Stimulated activated CD8-positive, alpha-beta memory T cell treated with anti-CD3 and anti-CD28 coated beads, Interleukin-4, amount 100 ng/mL, for 4 hours (primary cell): ENCODE results near the gene DIPK1A.
A peak's percentile ranks its signal among the peaks of the same experiment; 100 is the strongest.
"Not testable (repeated sequence)": the region's sequence is repeated elsewhere in the genome, so short reads cannot be mapped to it uniquely, and the experiment has no call there.

Experiments used
- DNase-seq, 2 donors: peaks; one replicate each; pipeline ENCODE4 v3.0.0-alpha.2; 2020; ENCODE audit warnings: low read depth in 2 of 2, low spot score in 1 of 2

Gene DIPK1A

DNA sequence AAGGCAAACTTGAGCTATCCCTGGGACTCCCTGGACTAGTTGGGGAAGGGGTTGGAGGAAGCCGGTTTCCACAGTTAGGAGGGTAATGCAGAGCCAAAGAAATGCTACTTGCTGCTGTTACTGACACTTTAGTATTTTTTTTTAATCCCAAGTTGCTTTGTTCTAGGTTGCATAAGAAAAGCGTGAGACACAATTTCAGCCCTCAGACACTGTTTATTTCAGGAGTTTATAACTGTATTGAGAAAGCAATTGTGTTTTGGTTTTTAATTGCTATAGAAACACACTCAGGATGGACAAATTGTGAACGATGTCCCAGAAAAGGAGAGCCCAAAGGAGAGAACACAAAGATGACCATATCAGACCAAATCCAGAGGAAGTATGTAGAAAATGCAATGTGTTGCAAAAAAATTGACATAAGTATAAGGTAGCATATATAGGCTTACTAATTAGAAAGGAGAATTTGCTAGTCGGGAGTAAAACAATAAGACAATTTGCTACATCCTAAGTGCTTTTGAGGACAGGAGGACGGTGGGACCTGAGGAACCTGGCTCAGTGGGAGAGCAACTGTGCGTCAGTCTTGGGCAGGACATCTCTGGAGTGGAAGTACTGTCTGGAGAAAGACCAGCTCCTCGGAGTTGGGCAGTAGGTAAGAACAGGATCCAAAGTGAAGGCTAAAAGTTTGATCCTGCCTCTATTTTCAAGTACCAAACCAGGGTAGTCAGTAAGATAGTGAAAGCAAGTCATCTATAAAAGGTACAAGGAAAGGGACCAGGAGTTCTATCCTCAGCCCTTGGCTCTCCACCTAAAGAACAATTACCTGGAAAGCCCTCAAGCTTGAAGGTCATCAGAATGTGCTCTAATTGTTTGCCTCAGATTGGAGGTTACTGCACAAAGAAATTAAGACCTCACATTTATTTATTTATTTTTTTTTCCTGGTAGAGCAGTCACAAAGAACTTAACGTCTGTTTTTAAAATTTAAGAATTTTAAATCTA, 39.9 kb downstream of the DIPK1A start:
- no peak for DNase-seq

DNA sequence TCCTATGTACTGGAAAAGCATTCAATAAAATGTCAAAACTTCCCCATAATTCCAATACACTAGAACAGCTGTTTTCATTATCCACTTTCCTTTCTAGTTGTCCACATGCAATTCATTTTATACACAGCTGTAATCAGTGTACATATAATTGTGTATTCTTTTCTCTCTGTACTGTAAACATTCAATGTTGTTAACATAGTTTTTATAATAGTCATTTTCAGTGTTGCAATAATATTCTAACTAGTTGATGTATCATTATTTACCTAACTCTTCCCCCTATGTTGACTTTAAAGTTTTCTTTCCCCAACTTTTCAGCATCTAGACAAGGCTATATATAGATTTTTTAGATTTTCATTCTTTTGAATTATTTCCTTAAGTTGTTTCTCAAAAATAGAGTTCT, 44.4 kb downstream of the DIPK1A start:
- no peak for DNase-seq

DNA sequence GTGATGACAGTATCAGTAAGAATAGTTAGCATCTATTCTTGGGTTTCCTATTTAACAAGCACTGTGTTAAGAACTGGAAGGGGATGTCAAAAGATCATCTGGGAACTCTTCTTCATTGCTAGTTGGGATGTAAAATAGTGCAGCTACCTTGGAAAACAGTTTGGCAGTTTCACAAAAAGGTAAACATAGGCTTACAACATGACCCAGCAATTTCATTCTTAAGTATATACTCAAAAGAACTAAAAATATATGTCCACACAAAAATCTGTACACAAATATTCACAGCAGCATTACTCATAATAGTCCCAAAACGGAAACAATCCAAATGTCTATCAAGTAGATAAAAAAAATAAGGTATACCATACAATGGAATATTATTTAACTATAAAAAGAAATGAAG, 45.7 kb downstream of the DIPK1A start:
- DNase-seq: no peak

DNA sequence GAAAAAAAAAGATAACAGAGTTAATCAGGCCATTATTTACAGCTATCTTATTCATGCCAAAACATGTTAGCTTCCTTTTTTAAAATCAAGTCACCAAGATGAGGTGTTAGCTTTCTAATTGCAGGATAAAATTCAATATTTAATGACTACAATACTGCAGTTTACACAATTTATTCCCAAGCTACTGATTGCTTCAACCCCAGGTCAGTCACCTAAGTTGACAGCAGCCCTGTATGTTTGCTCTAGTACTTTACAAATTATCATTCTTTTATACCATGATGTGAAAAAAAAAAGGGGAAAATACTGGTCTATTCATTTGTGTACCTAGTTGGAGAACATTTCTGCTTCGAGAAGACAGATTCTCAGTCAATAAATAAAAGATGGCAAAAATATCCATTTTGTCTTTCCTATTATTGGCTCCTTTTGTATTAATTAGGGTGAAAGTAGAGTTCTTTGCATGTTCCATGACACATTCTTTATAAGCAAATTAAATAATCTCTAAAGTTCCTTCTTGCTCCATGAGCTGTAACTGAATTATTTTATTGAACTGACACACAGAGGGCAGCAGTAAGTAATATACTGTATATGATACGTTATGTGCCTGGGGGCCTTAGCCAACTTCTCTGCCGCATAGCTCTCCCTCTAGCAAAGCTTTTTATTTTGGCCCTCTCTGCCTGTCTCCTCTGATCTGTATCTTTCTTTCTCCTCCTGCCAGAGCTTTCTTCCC, 48.0 kb downstream of the DIPK1A start:
- DNase-seq: no peak

DNA sequence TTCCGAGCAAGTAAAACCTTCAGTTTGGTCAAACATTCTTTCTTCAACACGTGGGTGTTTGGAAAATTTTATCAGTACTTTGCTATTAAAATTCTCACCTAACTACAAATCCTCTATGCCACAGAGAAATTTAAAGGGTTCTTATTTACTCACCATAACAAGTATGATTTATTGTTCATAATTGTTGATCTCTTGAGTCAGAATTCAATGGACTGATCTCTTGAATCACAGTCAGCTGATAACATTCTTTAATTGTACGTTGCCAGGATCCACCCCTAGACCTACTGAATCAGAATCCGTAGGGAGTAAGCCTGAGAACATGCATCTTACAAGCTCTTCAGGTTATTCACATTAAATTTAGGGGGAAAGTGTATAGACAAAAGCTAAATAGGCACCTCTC, 51.2 kb downstream of the DIPK1A start:
- no peak for DNase-seq

DNA sequence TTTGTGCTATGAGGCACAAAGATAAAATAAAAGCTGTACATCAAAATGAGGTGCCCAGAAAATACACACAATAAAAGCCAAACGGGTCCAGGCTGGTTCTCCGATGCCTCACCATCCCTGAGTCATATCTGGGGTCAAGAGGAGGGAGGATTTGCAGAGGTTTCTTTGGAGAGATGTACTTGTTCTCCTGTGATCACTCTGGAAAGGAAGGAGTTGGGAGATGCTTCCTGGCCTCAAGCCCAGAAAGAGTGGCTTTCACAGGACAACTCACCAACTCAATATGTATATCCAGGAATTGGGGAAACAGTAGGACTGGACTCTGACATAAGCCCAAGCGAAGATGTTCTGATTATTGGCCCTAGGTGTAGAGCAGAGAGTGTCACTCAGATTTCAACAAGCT, 51.9 kb downstream of the DIPK1A start:
- no peak for DNase-seq

DNA sequence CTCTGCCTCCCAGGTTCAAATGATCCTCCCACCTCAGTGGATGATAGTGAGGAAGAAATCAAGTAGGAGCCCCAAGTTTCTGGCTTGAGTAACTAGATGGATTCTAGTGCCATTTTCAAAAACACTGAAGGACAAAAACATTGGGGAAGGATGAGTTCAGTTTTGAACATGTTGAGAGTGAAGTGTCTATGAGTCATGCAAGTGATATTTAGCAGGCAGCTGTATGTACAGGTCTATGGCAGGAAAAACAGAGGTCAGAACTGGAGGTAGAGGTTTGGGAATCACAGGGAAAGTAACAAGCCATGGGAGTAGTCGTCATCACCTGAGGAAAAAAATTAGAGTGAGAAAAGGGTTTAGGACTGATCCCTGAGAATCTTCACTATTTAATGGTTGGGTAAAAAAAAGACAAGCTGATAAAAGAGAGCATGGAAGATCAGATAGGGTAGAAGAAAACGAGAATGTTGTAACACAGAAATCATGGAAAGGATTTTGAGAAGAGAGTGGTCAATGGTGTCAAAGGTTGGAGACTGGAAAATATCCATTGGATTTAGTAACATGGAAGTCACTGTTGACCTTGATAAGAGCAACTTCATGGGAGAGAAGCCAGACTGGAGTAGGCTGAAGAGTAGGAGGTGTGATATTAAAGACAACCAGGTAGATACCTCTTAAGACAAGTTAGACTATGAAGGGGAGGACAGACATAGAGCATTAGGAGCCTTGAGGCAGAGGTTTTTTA, 53.1 kb downstream of the DIPK1A start:
- DNase-seq: no peak

DNA sequence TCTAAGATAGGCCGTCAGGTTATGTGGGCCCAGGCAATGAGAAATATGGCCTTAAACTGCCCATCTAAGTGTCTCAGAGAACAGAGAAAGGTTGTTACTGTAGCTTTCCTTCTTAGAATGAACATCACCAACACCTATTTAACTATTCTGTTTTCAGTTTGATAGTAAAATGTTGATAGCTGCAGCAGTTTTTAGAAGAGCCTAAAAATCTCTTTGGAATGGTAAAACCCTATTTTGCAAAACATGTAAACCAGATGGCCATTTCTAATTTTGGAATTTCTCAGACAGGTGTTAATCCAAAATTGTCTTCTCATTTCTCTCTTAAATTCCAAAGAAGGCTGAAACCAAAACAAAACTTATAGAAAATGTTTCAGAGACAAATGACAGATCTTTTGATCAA, 57.5 kb downstream of the DIPK1A start:
- no peak for DNase-seq

DNA sequence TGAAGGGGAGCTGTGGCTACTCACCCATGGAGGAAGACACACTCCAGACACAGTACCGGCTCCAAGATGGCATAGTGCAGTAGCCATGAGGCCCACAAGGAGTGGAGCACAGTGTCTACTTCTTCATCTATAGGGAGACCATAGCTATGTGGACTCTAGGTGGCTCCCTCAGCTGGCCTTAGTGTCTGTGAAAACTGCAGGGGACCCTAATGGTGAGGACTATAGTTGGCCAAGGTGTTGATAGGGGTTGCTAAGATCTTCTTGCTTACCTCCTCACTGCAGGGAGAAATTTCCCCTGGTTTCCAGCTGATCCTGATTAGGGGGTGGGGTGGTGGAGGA, 58.9 kb downstream of the DIPK1A start:
- DNase-seq: no peak

DNA sequence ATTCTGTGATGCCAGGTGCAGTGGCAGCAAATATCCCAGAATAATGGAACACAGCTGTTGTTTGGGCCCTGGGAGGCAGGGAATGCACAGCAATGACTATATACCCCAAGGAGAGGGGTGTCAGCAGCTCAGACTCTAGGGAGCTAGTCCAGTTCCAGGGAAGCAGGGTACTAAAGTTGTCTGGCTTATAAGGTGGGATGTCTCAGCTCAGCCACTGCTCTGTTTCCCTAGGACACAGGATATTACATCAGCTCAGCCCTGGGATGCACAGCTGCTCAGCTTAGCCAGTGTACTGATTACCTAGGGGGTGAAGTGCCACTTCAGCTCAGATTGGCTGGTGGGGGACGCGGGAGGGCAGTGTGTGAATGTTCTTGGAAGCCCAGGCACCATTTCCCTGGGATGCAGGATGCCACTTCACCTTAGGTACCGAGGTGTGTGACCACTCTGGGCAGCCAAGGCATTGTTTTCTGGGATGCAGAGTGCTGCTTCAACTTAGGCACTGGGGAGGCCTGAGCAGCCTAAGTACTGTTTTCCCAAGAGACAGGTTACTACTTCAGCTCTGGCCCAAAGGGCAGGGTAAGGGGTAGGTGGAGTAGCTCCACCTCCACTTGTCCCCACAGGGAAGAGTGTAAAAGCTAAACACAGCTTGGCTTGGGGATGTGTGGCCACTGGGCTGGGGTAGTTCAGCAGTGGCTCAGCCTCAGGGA, 59.4 kb downstream of the DIPK1A start:
- no peak for DNase-seq

DNA sequence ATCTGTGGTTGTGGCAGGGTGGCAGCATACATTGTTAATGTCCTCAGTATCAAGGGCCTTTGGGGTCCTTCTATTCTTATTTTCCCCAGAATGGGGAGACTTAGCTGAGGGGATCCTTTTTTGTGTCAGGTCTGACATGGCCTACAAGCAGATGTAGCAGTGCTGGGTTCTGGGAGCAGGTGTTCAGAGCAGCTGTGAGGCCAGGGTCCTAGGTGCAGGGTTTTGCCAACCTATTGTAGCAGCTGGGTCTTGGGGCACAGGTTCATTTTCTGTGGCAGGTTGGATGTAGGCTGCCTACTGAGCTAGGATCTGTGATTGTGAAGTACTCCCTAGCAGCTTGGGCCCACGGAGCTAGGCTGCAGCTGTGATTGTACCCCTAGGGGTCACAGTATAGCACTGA, 60.1 kb downstream of the DIPK1A start:
- DNase-seq: no peak

DNA sequence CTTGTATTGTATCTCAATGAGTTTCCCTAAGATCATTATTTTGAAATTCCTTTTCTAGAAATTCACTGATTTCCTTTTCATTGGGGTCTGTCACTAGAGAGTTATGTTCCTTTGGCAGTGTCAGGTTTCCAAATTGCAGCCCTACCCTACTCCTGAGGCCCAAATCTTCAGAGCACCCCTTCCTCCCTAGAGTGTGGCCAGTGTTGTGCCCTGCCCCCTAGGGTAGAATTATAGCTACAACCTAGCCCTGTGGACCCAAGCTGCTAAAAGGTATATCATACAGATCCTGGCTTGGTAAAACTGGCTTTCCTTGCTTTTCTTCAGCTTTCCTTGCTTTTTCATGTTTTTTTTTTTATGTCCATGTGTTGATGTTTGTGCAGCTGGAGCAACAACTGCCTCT, 60.7 kb downstream of the DIPK1A start:
- no peak for DNase-seq

DNA sequence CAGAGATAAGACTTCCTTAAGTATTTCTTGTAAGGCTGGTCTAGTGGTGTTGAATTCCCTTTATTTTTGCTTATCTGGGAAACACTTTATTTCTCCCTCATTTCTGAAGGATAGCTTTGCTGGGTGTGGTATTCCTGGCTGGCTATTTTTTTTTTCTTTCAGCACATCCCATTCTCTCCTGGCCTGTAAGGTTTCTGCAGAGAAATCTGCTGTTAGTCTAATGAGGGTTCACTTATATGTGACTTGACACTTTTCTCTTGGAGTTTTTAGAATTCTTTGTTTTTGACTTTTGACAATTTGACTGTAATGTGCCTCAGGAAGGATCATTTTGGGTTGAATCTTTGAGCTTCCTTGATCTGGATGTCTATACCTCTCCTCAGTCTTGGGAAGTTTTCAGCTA, 61.5 kb downstream of the DIPK1A start:
- DNase-seq: no peak

DNA sequence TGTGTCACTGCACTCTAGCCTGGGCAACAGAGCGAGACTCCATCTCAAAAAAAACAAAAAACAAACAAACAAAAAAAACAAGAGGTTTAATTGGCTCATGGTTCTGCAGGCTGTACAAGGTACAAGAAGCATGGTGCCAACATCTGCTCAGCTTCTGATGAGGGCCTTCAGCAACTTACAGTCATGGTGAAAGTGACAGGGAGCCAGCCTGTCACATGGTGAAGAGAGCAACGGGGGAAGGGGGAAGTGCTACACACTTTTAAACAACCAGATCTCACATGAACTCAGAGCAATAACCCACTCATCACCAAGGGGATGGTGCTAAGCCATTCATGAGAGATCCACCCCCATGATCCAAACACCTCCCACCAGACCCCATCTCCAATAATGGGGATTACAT, 63.2 kb downstream of the DIPK1A start:
- not testable (repeated sequence) for DNase-seq

DNA sequence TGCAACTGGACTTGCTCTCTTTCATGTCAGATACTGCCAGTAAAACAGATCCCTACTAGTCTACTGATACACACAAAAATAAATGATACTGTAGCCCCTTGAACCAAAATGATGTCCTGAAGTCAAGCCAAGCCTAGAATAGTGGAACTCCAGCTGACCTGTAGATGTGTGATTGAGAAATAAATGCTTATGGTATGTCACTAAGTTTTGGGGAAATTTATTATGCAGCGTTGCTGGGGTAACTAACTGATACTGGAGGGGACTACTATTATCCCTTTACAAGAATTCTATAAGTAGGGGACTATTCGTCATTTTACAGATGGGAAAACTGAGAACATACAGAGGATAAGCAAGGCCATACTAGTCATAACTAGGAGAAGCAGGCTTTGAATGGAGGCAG, 73.8 kb downstream of the DIPK1A start:
- no peak for DNase-seq

DNA sequence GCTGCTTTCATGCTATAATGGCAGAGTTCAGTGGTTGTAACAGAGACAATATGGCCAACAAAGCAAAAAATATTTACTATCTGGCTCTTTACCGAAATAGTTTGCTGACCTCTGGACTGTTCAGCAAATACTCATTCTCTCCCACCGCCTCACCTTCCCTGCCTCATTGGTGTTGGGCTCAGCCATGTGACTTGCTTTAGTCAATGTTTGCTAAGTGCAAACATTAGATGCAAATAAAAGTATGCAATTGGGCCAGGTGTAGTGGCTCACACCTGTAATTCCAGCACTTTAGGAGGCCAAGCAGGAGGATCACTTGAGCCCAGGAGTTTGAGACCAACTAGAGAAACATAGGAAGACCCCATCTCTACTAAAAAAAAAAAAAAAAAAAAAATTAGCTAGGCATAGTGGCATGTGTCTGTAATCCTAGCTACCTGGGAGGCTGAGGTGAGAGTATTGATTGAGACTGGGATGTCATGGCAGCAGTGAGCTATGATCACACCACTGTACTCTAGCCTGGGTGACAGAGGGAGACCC, 74.3 kb downstream of the DIPK1A start:
- no peak for DNase-seq

DNA sequence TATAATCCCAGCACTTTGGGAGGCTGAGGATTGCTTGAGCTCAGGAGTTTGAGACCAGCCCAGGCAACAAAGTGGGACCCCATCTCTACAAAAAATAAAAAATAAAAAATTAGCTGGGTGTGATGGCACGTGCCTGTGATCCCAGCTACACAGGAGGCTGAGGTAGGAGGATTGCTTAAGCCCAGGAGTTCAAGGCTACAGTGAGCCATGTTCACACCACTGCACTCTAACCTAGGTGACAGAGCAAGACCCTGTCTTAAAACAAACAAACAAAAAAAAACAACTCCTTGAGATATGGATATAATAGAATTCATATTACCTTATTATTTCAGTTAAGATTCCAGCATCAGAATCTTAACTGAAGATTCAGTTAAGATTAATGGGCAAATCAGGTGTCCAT, 77.1 kb downstream of the DIPK1A start:
- DNase-seq: no peak

DNA sequence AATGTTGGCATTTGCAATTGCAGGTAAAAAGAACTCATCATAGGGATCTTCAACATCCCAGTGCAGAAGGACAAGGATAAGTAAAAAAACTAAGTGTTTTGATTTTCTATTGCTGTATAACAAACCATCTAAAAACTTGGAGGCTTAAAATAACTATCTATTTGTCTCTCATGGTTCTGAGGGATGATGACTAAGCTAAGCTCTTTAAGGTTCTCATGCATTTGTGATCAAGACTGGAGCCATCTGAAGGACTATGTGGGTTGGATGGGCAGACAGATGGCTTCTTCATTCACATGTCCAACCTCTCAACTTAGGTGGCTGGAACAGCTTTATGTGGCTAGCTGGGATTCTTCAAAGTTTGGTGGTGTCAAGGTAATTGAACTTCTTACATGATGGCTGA, 78.0 kb downstream of the DIPK1A start:
- no peak for DNase-seq

DNA sequence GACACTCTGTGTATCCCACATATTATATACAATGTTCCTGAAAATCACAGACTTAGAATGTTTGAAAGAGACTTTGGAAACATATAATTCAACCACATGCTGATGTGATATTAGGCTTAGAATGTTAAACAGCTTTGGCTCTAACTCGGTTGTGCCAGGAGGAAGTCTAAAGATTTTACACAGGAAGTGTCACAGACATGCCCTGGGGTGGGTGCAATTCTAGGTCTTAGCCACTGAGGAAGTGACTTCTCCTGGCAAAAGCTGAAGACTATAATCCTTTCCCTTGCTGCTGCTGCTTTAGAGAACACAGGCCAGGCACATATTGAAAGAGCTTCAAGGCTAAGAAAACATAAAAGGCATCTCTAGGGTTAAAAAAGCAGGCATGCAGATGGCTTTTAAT, 78.4 kb downstream of the DIPK1A start:
- DNase-seq: peak; percentile 4 to 7

DNA sequence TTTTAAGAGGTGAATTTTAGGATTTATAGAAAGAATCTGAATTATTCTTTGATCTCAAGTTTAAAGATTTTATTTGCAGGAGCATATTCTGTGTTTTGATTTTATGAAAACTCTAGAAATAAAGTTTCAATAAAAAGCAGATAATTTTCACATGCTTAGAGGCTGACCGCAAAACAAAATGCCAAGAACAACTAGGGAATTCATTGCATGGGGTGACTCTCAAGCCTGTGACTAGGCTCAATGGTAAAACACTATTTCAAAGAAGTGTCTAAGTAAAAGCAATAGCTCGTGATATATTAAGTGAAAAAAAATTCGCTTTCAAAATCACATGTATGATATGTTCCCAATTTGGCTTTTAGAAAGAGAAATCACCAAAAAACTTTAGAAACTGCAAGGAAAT, 79.9 kb downstream of the DIPK1A start:
- no peak for DNase-seq
